HG03066 (cell line): ENCODE data around the gene LGALS4.
"Not testable (repeated sequence)": the region's sequence is repeated elsewhere in the genome, so short reads cannot be mapped to it uniquely, and the experiment has no call there.

ENCODE experiments used
- ATAC-seq: cut with Tn5 transposase; IDR thresholded peaks from one replicate; pipeline ENCODE4 v1.9.1; 2021; ENCODE audit warnings: low read depth; ENCODE audit not compliant: unreplicated experiment

LGALS4 gene

DNA sequence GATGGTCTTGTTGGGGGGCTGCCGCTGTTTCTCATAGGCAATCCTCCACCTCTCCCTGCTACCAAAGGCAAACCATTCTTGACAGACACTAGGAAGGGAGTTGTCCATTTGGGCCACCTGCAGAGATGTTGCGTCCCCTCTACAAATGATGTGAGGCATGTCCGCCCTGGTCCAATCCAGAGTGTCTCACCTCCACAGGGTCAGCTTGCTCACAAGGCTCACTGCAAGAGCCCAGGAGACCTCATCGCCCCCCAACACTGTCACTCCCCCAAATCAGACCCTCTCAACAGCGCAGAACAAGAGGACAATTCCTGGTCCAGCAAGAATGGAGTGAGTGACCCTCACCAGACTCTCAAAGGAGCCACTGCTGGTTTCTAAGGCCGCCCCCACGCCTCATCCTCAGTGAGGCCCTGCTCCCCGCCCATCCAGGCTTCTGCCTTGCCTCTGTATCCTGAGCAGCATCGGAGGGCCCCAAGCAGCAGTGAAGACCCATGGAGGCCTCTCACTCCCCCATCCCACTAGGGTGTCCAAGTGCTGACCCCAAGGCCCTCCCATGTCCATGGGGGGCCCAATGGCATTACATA, 30.5 kb upstream of the LGALS4 start:
- no peak for ATAC-seq

DNA sequence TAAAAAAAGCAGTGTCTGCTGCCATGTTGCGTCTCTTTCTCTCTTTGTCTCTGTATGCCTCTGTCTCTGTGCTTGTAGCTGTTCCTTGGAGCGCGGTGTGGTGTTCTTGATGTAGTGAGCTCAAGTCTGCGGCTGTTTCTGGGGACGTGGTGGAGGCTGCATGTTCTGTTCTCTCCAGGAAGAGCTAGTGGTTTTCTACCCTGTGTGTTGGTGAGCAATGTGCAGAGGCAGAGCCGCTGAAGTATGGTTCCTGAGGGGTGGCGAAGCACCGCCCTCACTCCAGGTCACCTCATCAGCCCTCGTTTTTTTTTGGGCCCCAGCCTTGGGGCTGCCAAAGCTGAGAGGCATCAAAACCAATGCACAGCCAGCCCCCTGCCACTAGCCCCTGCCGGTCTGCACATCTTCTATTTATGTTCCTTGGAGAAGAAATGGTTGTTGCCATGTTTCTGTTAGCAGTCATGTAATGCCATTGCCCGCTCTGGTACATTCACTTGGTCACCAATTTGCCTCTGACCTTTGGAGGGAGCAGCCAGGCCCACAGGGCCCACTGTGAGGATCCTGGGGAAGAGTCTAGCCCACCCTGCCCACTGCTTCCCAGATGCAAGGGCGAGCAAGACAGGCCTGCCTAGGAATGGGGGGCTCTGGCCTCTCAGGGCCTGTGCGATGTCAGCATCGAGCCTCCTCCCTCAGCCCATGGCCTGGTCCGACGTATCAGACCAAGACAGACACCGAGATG, 29.9 kb upstream of the LGALS4 start:
- no peak for ATAC-seq

DNA sequence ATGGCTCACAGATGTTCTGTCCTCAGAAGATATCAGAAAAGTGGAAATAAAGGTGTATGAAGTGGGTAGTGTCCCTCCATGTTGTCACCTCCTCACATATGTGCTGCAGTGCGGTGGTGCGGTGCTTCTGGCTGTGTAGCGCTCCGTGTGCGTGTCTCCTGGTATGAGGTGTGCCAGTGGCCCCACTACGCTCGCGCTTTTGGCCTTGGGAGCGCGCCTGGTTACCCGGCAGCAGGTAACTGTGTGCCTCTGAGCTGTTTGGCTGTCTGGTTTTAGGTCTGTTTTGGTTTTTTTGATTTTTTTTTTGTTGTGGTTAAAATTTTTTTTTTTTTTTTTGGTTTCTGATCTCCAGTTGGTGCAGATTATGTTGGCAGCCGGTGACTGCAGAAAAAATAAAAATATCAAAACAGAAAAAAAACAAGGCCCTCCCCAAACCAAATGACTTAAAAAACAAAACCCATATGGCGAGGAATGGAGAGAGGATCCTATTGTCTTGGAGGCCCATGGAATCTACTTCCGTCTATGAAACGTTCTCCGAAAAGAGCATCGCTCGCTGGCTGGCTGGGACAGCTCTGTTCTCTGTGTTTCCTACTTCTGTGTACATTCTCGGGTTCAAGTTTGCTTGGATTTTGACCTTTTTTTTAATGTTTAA, 29.2 kb upstream of the LGALS4 start:
- ATAC-seq, result no peak

DNA sequence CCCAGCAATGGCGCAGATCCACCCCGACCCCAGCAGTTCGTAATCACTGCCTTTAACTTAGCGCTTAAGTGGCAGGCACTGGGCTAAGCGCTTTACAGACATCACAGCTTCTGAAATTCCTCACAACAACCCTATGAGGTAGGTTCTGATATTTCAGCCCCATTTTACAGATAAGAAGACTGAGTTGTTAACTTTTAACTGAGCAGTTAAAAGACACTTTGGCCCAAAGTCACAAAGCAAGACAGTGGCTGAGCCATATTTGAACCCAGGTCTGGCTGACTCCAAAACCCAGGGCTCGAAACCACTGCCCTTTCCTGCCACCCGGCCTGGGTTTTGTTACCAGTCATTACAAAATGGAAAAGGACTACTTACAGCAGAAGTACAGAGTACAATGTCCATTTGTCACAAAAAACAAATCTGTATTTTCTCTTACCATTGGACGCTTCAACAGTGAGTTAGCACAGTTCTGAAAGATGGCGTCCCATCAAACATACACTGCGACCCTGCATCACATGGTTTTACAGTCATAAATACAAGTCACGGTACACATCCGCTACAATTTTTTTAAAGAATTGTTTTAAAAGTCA, 28.5 kb upstream of the LGALS4 start:
- ATAC-seq, result no peak

DNA sequence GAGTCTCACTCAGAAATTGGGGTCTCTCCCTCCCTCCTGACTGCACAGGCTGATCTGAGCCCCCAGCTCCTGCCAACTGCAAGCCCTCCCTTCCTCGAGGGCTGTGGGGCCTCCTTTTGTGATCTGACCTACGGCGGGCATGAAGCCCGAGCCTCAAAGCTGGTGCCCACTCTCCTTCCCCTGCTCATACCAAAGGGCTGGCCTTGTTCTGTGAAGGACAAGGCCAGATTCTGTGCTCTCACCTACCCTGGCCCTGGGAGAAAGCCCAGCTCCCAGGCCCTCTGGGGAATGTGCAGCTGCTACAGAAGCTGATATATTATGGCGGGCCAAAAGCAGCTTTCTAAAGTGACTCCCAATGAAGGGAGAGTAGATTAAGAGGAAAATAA, 27.8 kb upstream of the LGALS4 start:
- no peak for ATAC-seq

DNA sequence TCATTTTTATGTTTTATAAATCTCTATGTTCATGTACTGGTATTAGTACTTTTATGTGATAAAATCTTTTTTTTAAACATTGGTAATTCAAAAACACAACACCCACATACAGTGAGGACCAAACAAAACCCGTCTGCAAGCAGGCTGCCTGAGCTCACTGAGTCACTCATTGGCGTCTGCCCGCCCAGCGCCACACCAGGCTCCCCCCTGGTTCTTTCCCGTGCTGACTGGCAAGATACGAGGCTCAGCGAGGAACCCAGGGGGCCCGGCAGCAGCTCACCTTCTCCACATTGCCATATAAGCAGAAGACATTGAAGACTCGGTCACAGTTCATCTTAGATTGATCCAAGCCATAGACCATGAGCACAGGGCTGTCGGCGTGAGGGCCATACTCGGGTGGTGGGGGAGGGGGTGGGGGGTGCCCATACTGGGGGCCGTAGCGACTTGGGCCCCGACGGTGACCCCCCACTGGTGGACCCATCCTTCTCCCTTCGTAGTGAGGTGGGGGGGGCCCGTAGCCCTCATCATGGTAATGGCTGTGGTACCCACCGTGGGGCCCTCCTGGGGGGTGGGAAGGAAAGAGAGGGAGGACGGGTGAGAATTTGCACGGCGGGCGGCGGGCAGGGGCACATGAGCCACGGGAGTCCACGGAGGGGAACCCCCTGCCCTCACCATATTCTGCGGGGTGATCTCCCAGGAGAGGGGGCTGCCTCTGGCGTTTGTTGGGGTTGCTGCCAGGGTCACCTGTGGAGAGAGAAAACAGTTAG, 27.3 kb upstream of the LGALS4 start:
- ATAC-seq, result no peak

DNA sequence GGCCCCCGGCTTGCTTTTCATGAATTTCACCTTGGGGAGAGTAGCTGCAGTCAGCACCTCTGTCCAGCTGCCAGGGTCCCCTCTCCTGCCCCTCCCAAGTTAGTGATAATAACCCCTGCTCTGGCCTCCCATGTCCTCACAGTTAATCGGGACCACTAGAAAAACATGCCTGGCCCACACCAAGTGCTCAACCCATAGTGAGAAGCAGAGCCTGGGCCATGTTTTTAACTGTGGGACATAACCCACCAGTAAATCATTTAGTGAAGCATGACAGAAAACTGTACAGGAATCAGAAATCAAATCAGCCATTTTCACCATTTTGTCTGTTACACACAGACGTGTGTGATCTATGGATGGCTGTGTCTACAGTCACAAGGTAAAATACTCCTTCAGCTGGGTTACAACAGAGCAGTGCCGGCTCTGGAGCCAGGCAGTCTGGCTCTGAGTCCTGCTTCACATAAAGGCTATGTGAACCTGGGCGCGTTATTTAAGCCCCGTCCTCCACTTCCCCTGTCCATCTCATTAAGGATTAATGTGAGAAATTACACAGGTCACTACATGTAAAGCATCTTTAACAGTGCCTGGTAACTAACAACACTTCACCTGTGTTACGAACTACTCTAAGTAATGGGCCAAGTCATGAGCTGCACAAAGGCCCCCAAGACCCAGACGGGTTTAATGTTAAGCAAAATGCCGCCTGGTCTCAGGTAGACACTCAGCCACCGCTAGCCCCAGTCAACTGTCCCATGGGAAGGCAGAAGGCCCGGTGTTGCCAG, 26.4 kb upstream of the LGALS4 start:
- no peak for ATAC-seq

DNA sequence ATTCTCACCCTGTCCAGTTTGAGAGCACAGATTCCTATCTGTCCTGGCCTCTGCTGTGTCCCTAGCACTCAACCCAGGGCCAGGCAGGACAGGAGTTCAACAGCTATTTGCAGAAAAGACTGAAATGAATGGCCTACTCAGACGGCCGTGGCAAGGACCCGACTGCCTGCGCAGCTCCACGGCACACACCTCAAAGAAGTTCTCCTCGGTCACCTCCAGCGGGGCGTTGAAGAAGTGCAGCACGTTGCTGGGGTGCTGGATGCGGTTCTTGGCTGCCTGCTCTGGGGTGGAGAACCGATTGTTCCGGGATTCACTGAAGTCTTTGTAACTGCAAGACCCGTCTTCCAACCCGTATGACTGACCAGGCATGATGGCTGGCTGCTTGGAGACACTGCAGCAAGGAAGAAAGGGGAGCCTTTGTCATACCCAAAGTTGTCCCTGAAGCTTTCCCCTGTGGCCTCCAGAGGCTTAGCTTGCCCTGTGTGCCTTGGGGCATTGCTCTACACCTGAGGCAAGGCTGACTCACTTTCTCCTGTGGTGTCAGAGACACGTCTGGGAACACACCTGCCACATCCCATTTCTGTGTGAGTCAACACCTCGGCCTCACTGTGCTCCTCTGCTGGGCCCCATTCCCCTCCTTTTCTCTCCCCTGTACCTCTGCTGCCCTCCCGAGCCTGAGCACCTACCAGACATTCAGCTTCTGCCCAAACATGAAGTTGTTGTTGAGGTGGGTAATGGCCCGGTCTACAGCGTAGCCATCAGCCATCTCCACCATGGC, 25.7 kb upstream of the LGALS4 start:
- ATAC-seq, result no peak

DNA sequence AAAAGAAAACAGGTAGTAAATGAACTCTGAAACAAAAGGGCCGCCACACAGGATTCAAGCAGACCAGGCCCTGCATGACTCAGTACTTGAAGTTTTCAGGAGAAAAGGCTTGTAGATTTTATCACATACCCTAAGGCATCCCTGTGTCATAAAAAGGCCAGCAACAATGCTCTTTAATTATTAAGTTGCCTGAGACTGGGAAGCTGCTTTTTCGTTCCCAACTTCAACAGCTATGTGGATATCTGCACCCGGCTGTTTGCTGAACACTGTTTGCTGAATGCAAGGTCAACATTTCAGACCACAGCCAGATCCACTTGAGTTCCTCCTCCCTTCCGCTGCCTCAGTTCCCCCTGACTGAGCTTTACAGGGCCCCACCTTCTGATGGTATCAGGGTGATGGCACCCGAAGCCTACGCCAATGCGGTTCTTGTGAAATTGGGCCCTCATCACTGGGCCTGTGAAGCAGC, 24.9 kb upstream of the LGALS4 start:
- no peak for ATAC-seq

DNA sequence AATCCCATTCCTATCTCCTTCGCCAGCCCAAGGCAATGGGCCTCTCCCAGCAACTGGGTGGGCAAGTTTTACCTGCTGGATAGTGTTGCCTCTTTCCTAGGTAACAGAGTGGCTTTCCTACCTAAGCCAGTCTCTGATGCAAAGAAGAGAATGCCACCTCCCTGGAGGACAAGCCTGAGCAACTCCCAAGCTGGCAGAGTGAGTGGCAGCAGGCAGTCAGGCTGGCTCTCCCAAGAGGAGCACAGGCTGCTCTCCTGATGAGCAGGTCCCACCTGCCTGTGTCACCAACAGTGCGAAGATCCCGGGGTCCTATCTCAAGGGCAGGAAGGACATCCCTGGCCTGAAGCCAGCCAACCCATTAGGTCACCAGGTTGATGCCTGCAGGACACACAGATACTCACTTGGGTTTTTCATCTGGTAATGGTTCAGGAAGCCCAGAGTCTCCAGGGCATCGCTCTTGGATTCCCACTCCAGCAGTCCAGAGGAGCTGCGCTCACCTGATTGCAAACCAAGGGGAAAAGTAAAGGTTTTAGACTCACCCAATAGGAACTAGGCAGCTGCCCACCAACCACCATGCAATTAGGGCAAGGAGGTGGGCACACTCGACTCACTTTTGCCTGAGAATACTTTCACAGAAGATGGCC, 24.4 kb upstream of the LGALS4 start:
- no peak for ATAC-seq

DNA sequence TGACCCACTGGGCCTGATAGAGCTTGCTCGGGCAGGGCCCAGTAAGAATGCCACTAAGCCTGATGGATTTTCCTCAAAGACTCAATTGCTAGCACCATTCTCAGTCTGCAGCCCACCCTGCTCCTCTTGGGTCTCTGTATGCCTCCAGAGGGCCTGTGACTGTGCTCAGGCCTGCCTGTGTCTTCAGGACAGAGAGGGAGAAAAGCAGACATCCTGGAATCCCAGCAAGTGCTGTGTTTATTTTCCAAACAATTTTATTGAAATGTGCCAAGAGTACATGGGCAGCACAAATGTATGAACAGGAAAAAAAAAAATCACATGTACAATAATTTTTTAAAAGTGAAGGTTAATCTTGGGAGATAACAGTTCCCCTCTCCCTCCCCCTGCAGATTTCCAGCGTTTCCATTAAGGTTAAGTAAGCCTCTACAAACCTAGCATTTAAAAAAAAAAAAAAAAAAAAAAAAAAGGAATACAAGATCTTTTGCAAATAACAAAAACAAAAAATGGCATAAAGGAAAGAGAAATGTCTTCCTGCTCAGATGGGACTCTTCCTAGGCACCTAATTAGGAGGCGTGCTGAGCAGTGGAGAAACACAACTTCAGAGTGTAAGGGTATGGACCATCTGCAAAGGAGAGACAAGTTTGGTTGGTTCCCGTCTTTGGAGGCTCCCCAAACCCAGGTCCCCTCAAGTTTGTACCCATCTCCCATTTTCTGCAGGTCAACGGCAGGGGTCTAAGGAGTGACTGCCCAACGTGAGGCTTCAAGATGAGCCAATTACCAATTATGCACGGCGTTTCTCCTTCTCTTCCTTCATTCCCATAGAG, 23.6 kb upstream of the LGALS4 start:
- ATAC-seq, result no peak

DNA sequence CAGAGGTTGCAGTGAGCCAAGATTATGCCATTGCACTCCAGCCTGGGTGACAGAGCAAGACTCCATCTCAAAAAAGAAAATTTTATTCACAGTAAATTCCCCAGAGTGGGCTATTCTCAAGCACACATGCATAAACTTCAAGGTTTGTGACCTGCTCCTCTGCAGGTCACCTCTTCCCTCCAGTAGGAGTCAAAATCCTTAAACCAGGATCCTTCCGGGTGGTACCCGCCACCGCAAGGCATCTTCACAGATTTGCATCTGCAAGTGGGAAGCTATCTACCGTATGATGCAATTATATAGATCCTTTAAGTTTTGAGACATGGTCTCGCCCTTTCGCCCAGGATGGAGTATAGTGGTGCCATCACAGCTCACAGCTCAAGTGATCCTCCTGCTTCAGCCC, 21.8 kb upstream of the LGALS4 start:
- ATAC-seq, result no peak

DNA sequence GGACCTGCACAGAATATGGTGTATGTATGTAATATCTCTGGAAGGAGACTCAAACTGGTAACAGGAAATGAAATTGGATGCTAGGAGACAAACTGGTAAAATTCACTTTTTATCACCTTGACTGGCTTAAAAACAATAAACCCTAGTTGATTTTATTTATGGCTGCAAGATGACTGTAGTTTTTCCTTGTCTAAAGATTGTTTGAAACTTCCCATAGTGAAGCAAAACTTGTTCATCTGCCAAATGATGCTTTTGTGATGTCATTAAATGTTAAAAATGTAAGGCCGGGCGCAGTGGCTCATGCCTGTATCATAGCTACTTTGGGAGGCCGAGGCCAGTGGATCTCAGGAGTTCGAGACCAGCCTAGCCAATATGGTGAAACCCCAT, 21.4 kb upstream of the LGALS4 start:
- no peak for ATAC-seq

DNA sequence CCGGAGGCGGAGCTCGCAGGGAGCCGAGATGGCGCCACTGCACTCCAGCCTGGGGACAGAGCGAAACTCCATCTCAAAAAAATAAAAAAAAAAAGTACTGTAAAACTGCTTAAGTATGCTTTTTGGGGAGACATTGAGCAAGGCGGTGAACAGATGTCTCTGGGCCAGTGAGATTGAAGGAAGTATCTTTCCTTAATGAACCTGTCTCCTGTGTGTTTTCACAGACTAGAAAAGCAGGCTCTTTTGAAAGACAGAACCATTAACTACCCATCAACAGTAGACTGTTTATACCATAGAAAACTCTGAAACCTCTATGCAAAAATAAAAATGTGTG, 20.3 kb upstream of the LGALS4 start:
- ATAC-seq, result no peak

DNA sequence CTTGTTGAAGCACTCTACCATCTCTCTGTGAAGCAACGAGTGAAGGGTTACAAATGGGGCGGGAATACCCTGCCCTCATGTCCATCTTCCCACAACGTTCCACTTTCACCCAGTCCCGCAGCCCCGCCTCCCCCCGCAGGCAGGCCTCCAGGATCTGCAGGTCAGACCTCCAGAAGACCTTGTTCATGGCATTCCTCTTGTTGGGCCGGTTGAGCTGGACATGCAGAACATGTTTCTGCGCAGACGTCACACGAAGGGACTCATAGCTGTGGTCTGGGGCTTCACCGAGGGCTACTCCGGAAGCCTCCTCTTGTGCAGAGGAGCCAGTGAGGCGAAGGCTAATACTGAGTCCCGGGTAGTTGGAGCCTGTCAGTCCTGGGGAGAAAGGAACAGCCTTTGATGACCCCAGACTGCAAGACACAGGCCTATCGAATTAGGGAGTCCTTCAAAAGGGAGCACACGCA, 18.4 kb upstream of the LGALS4 start:
- peak; percentile 59 for ATAC-seq

DNA sequence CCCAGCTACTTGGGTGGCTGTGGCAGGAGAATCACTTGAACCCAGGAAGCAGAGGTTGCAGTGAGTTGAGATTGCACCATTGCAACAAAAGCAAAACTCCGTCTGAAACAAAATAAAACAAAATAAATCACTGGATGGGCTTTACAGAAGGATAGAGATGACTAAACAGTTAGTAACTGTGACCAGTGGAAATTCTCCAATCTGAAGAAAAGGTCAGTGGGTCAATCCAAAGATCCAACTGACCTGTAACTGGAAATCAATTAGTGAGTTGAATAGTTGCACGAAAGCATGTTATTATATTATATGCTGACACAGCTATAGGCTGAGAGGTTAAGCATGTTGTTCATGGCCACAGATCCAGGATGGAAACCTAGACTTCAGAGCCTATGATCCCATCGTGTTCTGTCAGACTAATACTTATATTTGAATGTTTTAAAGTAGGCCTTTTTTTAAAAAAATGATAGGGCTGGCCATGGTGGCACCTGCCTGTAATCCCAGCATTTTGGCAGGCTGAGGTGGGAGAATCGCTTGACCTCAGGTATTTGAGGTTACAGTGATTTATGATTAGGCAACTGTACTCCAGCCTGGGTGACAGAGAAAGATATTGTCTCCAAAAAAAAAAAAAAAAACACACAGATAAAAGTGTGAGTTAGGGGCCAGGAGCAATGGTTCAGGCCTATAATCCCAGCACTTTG, 17.4 kb upstream of the LGALS4 start:
- no peak for ATAC-seq

DNA sequence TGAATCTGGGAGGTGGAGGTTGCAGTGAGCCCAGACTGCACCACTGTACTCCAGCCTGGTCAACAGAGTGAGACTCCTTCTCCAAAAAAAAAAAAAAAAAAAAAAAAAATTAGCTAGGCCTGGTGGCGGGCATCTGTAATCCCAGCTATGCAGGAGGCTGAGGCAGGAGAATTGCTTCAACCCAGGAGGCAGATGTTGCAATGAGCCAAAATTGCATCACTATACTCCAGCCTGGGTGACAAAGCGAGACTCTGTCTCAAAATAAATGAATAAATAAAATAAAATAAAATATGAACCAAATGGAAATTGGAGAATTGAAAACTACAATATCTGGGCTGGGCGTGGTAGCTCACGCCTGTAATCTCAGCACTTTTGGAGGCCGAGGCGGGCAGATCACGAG, 16.5 kb upstream of the LGALS4 start:
- not testable (repeated sequence) for ATAC-seq
